A673 (cell line): Measurements from ENCODE around the gene RACK1. TPM values are rescaled to one million over a fixed set of nuclear protein-coding genes. Genes with fewer than 3 reads are reported as not detected.
A peak's percentile ranks its signal among the peaks of the same experiment; 100 is the strongest.
"Not testable (repeated sequence)": the region's sequence is repeated elsewhere in the genome, so short reads cannot be mapped to it uniquely, and the experiment has no call there.

Source experiments
- BruUV-seq: library from RNA; stranded (reverse); fragments of 400-500 nt; replicated peaks from 2 replicates; lab custom pipeline; 2021; lab: Mats Ljungman, UMichigan
- CTCF ChIA-PET: fragments of 300-600 bp; sonication (Branson Sonifier 250); formaldehyde crosslinking; loops from one replicate; lab custom pipeline; 2022; ENCODE audit warnings: antibody characterized with exemption; lab: Charles Lee
- POLR2A ChIA-PET: fragments of 300-600 bp; sonication (Branson Sonifier 250); formaldehyde crosslinking; loops from one replicate; lab custom pipeline; 2022; ENCODE audit warnings: antibody characterized with exemption; ENCODE audit not compliant: low non-redundant PET; lab: Charles Lee
- DNase-seq: peaks from one replicate; pipeline ENCODE4 v3.0.0-alpha.2; 2015; ENCODE audit warnings: low spot score
- H3K27ac ChIP-seq: fragments of 200-600 bp; sonication (generic); 2 replicates; pipeline ENCODE4 v1.5.1; 2016; ENCODE audit warnings: mixed run types, low read depth, mild to moderate bottlenecking, mixed read lengths, antibody characterized with exemption, low read length; ENCODE audit not compliant: poor library complexity, severe bottlenecking
- H3K27me3 ChIP-seq: fragments of 200-600 bp; sonication (generic); replicated peaks from 2 replicates; pipeline ENCODE4 v1.6.1; 2017; ENCODE audit warnings: mixed run types, low read depth, mild to moderate bottlenecking, mixed read lengths, antibody characterized with exemption, low read length; ENCODE audit not compliant: insufficient read depth, poor library complexity
- H3K36me3 ChIP-seq: fragments of 200-600 bp; sonication (generic); 2 replicates; pipeline ENCODE4 v1.6.1; 2016; ENCODE audit warnings: mixed run types, mild to moderate bottlenecking, mixed read lengths, antibody characterized with exemption, low read length; ENCODE audit not compliant: insufficient read depth, poor library complexity, severe bottlenecking
- H3K4me1 ChIP-seq: fragments of 200-600 bp; sonication (generic); 2 replicates; pipeline ENCODE4 v1.6.1; 2017; ENCODE audit warnings: mixed run types, mild to moderate bottlenecking, mixed read lengths, antibody characterized with exemption, low read length; ENCODE audit not compliant: insufficient read depth, poor library complexity, severe bottlenecking
- H3K4me3 ChIP-seq: fragments of 200-600 bp; sonication (generic); 2 replicates; pipeline ENCODE4 v1.5.1; 2016; ENCODE audit warnings: low read depth, mixed run types, mild to moderate bottlenecking, mixed read lengths, low read length; ENCODE audit not compliant: poor library complexity, severe bottlenecking
- H3K9me3 ChIP-seq: fragments of 200-600 bp; sonication (generic); 2 replicates; pipeline ENCODE4 v1.6.1; 2016; ENCODE audit warnings: mixed run types, low read depth, mild to moderate bottlenecking, mixed read lengths, antibody characterized with exemption, low read length; ENCODE audit not compliant: poor library complexity, severe bottlenecking
- CTCF ChIP-seq: fragments of 300-800, 200-600 bp; sonication (generic); conservative IDR thresholded peaks from 2 replicates; pipeline ENCODE4 v1.5.1; 2017; ENCODE audit warnings: low read depth, mild to moderate bottlenecking, antibody characterized with exemption, low read length, moderate library complexity, mixed read lengths
- EZH2 ChIP-seq: fragments of 200-600 bp; sonication (generic); IDR thresholded peaks from 2 replicates; pipeline ENCODE4 v1.6.1; 2017; ENCODE audit warnings: borderline replicate concordance, low read depth, mild to moderate bottlenecking, mixed read lengths, antibody characterized with exemption, low read length; ENCODE audit not compliant: poor library complexity, severe bottlenecking
- intact Hi-C: fragments of 100-400 bp; cut with micrococcal nuclease; formaldehyde crosslinking; loops from one replicate; pipeline ENCODE4 v1.10.0; 2022; ENCODE audit not compliant: unreplicated experiment
- total RNA-seq: library from RNA; stranded (reverse); gene quantifications from 2 replicates; pipeline ENCODE4 v1.2.3, GENCODE V29; 2021

Gene RACK1
- total RNA-seq, 1 experiment from 2014 or later: 1,719 TPM

GRCh38 chr5:181283841-181284755, 40.4 kb upstream of the RACK1 start:
- H3K4me3 ChIP-seq, POLR2A ChIA-PET, H3K27me3 ChIP-seq, DNase-seq, H3K27ac ChIP-seq, H3K4me1 ChIP-seq, CTCF ChIA-PET, intact Hi-C loops, H3K9me3 ChIP-seq, BruUV-seq, H3K36me3 ChIP-seq: not testable (repeated sequence)
- TF ChIP-seq CTCF: peak; percentile 20; the same call in 1 of the 2 replicates

GRCh38 chr5:181283347-181283746, 39.6 kb upstream of the RACK1 start:
- H3K27ac ChIP-seq: no peak overlapping the region
- H3K4me1 ChIP-seq: no peaks in the 10 kb centered on the region
- POLR2A ChIA-PET: no interaction called here
- H3K27me3 ChIP-seq: no peaks in the 10 kb centered on the region
- DNase-seq: no peak
- TF ChIP-seq EZH2: no peak
- TF ChIP-seq CTCF: no peak
- CTCF ChIA-PET: no interaction called here
- intact Hi-C loops: no loop called here
- no peaks in the 10 kb centered on the region for H3K36me3 ChIP-seq
- no peaks in the 10 kb centered on the region for H3K9me3 ChIP-seq
- no peak overlapping the region for H3K4me3 ChIP-seq
- no TSS peak for BruUV-seq

- H3K9me3 ChIP-seq: no peaks in the 10 kb centered on the region
- no peak for DNase-seq
- H3K36me3 ChIP-seq: no peaks in the 10 kb centered on the region
- no peak overlapping the region for H3K27ac ChIP-seq
- CTCF ChIA-PET: no interaction called here
- no peaks in the 10 kb centered on the region for H3K4me1 ChIP-seq
- intact Hi-C loops: no loop called here
- BruUV-seq: no TSS peak
- no peaks in the 10 kb centered on the region for H3K27me3 ChIP-seq
- TF ChIP-seq CTCF (no peak), EZH2 (no peak)
- POLR2A ChIA-PET: no interaction called here
- no peak overlapping the region for H3K4me3 ChIP-seq
Observed at GRCh38 chr5:181282874-181283273, 39.2 kb upstream of the RACK1 start.

DNA sequence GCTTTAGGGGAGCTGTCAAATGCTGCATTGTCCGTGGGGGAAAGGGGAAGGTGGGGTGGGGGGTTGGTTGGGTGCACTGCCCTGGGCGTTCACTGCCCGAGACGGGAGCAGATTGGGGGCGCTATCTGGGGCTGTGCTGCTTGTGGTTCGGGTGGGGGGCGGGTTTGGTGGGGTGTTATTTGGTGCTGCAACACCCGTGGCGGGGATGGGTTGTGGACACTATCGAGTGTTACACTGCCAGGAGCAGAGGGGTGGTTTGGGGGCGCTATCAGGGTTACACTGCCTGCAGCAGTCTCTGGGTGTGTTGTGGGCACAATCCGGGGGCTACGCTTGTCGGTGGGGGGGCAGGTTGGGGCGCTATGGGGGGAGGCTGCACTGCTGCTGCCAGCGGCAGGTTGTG, 38.7 kb upstream of the RACK1 start:
- POLR2A ChIA-PET: not testable (repeated sequence)

More for the DNA sequence above, 38.7 kb upstream of the RACK1 start:
- CTCF ChIA-PET, intact Hi-C loops, H3K36me3 ChIP-seq, H3K4me3 ChIP-seq, H3K4me1 ChIP-seq, H3K27ac ChIP-seq, DNase-seq, H3K9me3 ChIP-seq, H3K27me3 ChIP-seq, BruUV-seq: not testable (repeated sequence)
